Fibroblast of the aortic adventitia (primary cell): Measurements from ENCODE around the gene SLA2. TPM values are rescaled to one million over a fixed set of nuclear protein-coding genes. Genes with fewer than 3 reads are reported as not detected.
"Not testable (repeated sequence)": the region's sequence is repeated elsewhere in the genome, so short reads cannot be mapped to it uniquely, and the experiment has no call there.

Source experiments
- DNase-seq: peaks from one replicate; pipeline ENCODE4 v3.0.0-alpha.2; 2010; ENCODE audit warnings: low read depth
- H3K4me3 ChIP-seq: 2 replicates; pipeline ENCODE4 v1.5.1; 2011; ENCODE audit warnings: low read depth, mild to moderate bottlenecking, control low read depth, low read length, moderate library complexity
- CTCF ChIP-seq: IDR thresholded peaks from 2 replicates; pipeline ENCODE4 v1.5.1; 2011; ENCODE audit warnings: mild to moderate bottlenecking, low read length, control low read depth, inconsistent platforms; ENCODE audit not compliant: insufficient read depth
- total RNA-seq: library from RNA; depleted of rRNA; stranded (reverse); fragments of >200 nt; gene quantifications from 2 replicates; pipeline ENCODE4 v1.2.3, GENCODE V29; 2012; ENCODE audit warnings: low replicate concordance

The SLA2 gene
- total RNA-seq, 1 donor = not detected

GRCh38 chr20:36572701-36573102 lies 73.3 kb downstream of the SLA2 start:
- H3K4me3 ChIP-seq = peak overlapping the region; percentile 70
- no peak for TF ChIP-seq CTCF
- no peak for DNase-seq

GRCh38 chr20:36571564-36572504 lies 74.2 kb downstream of the SLA2 start:
- no peak for TF ChIP-seq CTCF
- H3K4me3 ChIP-seq = no peak overlapping the region
- DNase-seq = no peak

- peak; percentile 74 for DNase-seq
- TF ChIP-seq CTCF = no peak
- H3K4me3 ChIP-seq = no peak overlapping the region
Measured at GRCh38 chr20:36569847-36570429, 76.1 kb downstream of the SLA2 start.

- no peak for TF ChIP-seq CTCF
- DNase-seq = no peak
- no peak overlapping the region for H3K4me3 ChIP-seq
Measured at GRCh38 chr20:36565520-36565919, 80.5 kb downstream of the SLA2 start.

GRCh38 chr20:36564726-36565121 lies 81.3 kb downstream of the SLA2 start:
- H3K4me3 ChIP-seq, DNase-seq: not testable (repeated sequence)

- not testable (repeated sequence) for H3K4me3 ChIP-seq, DNase-seq
Measured at GRCh38 chr20:36564078-36564725, 81.8 kb downstream of the SLA2 start.

- H3K4me3 ChIP-seq = no peak overlapping the region
- no peak for TF ChIP-seq CTCF
- DNase-seq = no peak
Measured at GRCh38 chr20:36563374-36563773, 82.6 kb downstream of the SLA2 start.
